Osteoblast (primary cell): ENCODE data around the gene DIO3. TPM values are rescaled to one million over a fixed set of nuclear protein-coding genes. Genes with fewer than 3 reads are reported as not detected.

Experiments used
- DNase-seq: peaks from one replicate; pipeline ENCODE4 v3.0.0; 2011; ENCODE audit warnings: low spot score, mixed read lengths; ENCODE audit not compliant: insufficient read length; ENCODE audit errors: missing footprints
- H2AFZ ChIP-seq: 2 replicates; pipeline ENCODE4 v1.6.0; 2011; ENCODE audit warnings: mild to moderate bottlenecking, low read length
- H3K27ac ChIP-seq: 2 replicates; pipeline ENCODE4 v1.5.1; 2011; ENCODE audit warnings: mild to moderate bottlenecking, low read depth, low read length, moderate library complexity
- H3K27me3 ChIP-seq: 2 replicates; pipeline ENCODE4 v1.6.0; 2012; ENCODE audit warnings: mild to moderate bottlenecking, control low read depth, inconsistent platforms, low read length, moderate library complexity; ENCODE audit not compliant: insufficient read depth
- H3K36me3 ChIP-seq: 2 replicates; pipeline ENCODE4 v1.5.1; 2011; ENCODE audit warnings: mild to moderate bottlenecking, low read length, control low read depth, moderate library complexity; ENCODE audit not compliant: insufficient read depth
- H3K4me1 ChIP-seq: 2 replicates; pipeline ENCODE4 v1.5.1; 2011; ENCODE audit warnings: mild to moderate bottlenecking, low read length, control low read depth, moderate library complexity; ENCODE audit not compliant: insufficient read depth
- H3K4me2 ChIP-seq: 2 replicates; pipeline ENCODE4 v1.6.0; 2011; ENCODE audit warnings: mild to moderate bottlenecking, low read length; ENCODE audit not compliant: insufficient read depth
- H3K4me3 ChIP-seq: fragments of 200-600 bp; sonication (generic); 3 replicates; pipeline ENCODE4 v1.5.1; 2012; ENCODE audit warnings: mild to moderate bottlenecking, low read length, inconsistent platforms; ENCODE audit not compliant: insufficient read depth
- H3K79me2 ChIP-seq: 2 replicates; pipeline ENCODE4 v1.6.0; 2012; ENCODE audit warnings: mild to moderate bottlenecking, low read length, control low read depth, inconsistent platforms; ENCODE audit not compliant: insufficient read depth
- H3K9me3 ChIP-seq: 2 replicates; pipeline ENCODE4 v1.5.1; 2011; ENCODE audit warnings: low read depth, low read length, control low read depth
- H4K20me1 ChIP-seq: 2 replicates; pipeline ENCODE4 v1.6.0; 2012; ENCODE audit warnings: mild to moderate bottlenecking, low read length, control low read depth; ENCODE audit not compliant: insufficient read depth
- total RNA-seq: library from RNA; depleted of rRNA; stranded (reverse); fragments of >200 nt; gene quantifications from 2 replicates; pipeline ENCODE4 v1.2.3, GENCODE V29; 2012
- TF ChIP-seq, protein P1 (sequence below): IDR thresholded peaks from 2 replicates; pipeline ENCODE4 v1.5.1; 2011; ENCODE audit warnings: mild to moderate bottlenecking, low read depth, low read length, moderate library complexity; ENCODE audit errors: extremely low read depth

Gene DIO3
- total RNA-seq, 1 donor = not detected

DNA sequence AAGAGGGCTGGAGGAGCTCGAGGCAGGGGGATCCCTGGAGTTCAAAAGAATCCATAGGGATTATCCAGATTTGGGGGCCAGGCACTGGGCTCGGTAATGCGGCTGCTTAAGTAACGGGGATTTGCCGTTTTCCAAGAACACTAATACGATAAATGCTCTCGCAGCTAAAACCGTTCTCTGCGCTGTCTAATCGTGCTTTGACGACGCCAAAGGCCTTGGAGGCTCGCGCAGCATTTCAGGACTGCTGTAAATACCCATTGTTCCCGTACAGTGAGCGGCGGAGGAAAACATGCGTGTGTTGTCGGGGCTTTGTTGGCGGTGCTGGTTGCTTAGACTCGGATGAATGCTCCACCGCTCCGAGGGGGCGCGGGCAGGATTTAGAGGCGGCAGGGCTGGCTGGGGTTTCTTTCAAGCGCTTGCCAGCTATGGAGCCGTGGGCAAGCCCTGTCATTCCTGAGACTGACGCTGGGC is 26.2 kb downstream of the DIO3 start:
- Histone ChIP-seq H3K36me3 (no peaks in the 10 kb centered on the region), H3K4me2 (no peak overlapping the region), H3K4me1 (no peaks in the 10 kb centered on the region), H3K9me3 (no peaks in the 10 kb centered on the region), H4K20me1 (no peaks in the 10 kb centered on the region), H2AFZ (no peak overlapping the region), H3K4me3 (no peak overlapping the region), H3K27me3 (no peaks in the 10 kb centered on the region), H3K79me2 (no peaks in the 10 kb centered on the region), H3K27ac (no peak overlapping the region)
- DNase-seq = peak; percentile 74
- TF ChIP-seq, protein P1, sequence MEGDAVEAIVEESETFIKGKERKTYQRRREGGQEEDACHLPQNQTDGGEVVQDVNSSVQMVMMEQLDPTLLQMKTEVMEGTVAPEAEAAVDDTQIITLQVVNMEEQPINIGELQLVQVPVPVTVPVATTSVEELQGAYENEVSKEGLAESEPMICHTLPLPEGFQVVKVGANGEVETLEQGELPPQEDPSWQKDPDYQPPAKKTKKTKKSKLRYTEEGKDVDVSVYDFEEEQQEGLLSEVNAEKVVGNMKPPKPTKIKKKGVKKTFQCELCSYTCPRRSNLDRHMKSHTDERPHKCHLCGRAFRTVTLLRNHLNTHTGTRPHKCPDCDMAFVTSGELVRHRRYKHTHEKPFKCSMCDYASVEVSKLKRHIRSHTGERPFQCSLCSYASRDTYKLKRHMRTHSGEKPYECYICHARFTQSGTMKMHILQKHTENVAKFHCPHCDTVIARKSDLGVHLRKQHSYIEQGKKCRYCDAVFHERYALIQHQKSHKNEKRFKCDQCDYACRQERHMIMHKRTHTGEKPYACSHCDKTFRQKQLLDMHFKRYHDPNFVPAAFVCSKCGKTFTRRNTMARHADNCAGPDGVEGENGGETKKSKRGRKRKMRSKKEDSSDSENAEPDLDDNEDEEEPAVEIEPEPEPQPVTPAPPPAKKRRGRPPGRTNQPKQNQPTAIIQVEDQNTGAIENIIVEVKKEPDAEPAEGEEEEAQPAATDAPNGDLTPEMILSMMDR = no peak

DNA sequence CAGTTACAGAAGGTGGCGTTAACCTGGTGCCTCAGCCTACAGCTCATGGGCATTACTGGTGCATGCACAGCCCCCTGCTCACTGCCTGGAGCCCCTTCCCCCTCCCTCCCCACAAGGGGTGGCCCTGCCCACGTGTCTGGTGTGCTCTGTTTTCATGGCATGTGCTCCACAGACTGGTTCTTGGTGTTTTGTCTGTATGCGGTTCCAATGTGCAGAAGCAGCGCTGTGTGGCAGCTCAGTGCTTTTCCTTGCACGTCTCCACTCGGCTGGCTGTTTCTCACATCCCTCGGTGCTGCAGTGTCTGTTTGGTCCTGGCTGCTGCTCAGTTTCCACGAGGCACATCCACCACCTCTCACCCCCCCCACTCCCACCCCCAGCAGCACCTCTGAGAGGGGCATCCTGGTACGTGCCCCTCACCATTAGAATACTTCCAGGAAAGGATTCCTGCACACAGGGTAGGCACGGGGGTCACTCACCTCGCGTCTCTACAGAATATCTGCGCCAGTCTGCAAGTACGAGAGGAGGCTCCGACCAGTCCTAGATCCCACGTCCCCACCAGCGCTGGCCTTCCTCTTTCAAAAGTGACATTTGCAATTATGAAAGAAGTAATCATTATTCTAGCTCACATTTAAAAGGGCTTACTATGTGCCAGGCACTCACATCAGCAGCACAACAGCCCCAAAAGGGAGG is 27.1 kb downstream of the DIO3 start:
- Histone ChIP-seq H3K4me3 (no peak overlapping the region), H3K4me2 (no peak overlapping the region), H3K4me1 (no peaks in the 10 kb centered on the region)

DNA sequence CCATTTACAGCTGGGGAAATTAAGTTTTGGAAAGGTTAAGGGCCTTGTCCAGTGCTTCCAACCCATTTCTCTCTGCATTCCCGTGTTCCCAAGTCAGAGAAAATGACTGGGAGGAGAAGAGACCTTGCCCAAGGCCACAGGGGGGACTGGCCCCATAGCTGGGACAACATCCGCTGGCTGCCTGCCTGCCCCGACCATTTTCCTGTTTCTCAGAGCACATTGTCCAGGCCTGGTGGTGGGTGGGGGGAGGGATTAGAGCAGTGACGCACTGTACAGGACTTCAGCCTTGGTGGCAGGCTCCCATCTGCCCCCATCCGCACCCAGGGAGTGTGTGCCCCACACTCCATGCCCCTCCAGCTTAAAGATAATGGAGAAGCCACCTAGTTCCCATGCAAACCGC is 27.7 kb downstream of the DIO3 start:
- Histone ChIP-seq H3K9me3 (no peaks in the 10 kb centered on the region), H2AFZ (no peak overlapping the region), H3K4me2 (no peak overlapping the region), H3K27me3 (no peaks in the 10 kb centered on the region), H3K4me1 (no peaks in the 10 kb centered on the region), H3K79me2 (no peaks in the 10 kb centered on the region), H3K4me3 (no peak overlapping the region), H3K27ac (no peak overlapping the region), H3K36me3 (no peaks in the 10 kb centered on the region), H4K20me1 (no peaks in the 10 kb centered on the region)
- TF ChIP-seq, protein P1 = no peak
- peak; percentile 89 for DNase-seq

More for the DNA sequence above, 27.1 kb downstream of the DIO3 start:
- no peaks in the 10 kb centered on the region for H3K27me3 ChIP-seq
- no peak overlapping the region for H3K27ac ChIP-seq
- TF ChIP-seq, protein P1 = no peak
- DNase-seq = peak; percentile 48
- no peaks in the 10 kb centered on the region for H4K20me1 ChIP-seq
- H2AFZ ChIP-seq = no peak overlapping the region
- H3K79me2 ChIP-seq = no peaks in the 10 kb centered on the region
- no peaks in the 10 kb centered on the region for H3K9me3 ChIP-seq
- no peaks in the 10 kb centered on the region for H3K36me3 ChIP-seq

DNA sequence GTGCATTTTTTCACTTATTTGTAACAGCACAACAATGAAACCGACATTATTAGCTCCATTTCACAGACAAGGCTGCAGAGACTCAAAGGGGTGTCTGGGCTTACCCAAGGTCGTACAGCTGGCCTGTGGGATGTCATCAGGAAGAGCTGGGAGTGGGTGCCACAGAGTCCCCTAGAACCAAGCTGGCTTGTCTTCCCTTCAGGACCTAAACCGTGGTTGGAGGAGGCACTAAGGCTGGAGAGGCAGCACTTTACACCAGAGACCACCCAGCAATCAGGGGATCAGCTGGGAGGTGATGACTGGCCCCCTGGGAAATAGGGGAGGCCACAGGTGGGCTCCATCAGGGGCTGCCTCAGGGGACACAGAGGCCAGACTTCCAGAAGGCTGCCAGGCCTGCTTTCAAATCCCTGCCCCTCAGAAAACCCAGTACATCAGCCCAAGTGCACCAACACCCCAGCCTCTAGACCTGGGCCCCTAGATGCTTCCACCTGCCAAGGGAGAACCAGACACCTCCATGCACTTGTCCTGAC is 28.3 kb downstream of the DIO3 start:
- Histone ChIP-seq H3K9me3 (no peaks in the 10 kb centered on the region), H4K20me1 (no peaks in the 10 kb centered on the region), H2AFZ (no peak overlapping the region), H3K4me3 (no peak overlapping the region), H3K79me2 (no peaks in the 10 kb centered on the region), H3K27me3 (no peaks in the 10 kb centered on the region), H3K36me3 (no peaks in the 10 kb centered on the region), H3K4me1 (no peaks in the 10 kb centered on the region), H3K4me2 (no peak overlapping the region), H3K27ac (no peak overlapping the region)
- TF ChIP-seq, protein P1 = no peak
- peak; percentile 60 for DNase-seq
